CD4-positive, alpha-beta T cell treated with Interleukin-21 for 1 hour (primary cell): ENCODE measurements around the gene GPC3.
A peak's percentile ranks its signal among the peaks of the same experiment; 100 is the strongest.
"Not testable (repeated sequence)": the region's sequence is repeated elsewhere in the genome, so short reads cannot be mapped to it uniquely, and the experiment has no call there.

ENCODE experiments used
- DNase-seq: peaks from one replicate; pipeline ENCODE4 v3.0.0-alpha.2; 2020

Gene GPC3

GRCh38 chrX:133836561-133836960 is 148.8 kb downstream of the GPC3 start:
- DNase-seq: no peak

DNA sequence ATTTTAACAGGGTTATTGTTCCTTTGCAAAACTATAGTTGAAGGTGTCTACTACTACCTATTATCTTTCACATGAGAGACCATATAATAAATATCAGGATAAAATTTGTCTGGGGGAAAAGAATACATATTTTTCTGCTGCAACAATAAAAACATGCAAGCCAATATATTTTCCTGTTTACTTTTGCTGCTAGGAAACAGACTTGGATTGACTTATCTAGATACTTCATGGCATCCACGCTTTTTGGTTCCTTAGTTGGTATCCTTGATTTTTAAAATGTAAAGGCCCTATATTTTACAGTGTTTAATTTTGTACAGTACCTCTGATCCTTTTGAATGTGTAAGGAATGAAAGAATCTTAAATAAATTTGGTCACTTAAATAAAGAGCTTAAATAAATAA is 150.6 kb downstream of the GPC3 start:
- DNase-seq: no peak

DNA sequence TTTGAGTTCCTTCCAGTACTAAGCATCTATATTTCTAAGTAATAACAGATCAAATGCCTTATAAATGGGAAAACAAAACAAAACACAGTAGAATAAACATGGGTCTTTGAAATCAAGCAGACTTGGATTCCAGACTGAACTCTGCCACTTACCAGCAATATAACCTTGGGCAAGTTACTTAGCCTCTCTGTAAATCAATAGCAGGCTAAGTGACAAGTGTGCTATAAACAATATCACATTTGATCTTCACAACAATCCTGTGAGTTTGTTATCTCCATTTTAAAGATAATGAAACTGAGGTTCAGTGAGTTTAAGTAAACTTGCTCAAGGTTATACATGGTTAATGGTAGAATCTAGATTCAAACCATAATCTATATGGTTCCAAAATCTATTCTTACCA is 165.8 kb downstream of the GPC3 start:
- DNase-seq: no peak

DNA sequence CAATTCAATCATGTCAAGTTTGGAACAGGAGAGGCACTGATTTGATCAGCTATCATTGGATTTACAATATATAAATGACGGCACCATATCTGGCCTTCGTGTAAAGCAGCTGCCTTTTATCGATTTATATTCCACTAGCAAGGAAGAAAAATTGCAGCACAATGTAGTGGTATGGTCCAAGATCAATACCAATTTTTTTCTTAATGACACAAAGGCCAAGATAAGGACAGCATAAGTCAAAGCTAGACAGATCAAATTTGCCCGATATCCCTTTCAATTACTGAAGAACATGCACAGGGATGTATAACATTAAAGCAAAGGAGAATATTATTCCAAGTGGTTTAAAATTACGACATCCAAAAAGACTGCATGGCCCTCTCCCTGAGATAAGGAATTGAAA is 167.4 kb downstream of the GPC3 start:
- DNase-seq: no peak

DNA sequence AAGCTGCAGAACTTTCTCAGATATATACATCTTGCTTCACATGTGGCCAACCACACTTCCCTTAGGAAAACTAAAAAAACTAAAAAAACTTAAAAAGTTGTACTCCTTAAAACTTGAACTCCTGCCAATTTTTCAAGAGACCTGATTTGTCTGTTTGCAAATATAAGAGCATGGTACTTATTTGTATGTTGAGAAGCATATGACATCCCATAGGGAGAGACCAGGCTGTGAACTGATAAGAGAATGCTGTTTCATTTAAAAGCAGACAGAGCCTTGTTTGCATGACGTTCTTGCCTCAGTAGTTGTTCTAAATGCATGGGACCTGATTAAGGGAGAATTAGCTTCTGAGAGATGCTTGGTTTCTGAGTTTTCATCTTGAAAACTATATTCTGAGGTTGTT is 169.9 kb downstream of the GPC3 start:
- DNase-seq: no peak

- DNase-seq: no peak
Observed at GRCh38 chrX:133813971-133814370, 171.4 kb downstream of the GPC3 start.

- no peak for DNase-seq
Observed at GRCh38 chrX:133812402-133812801, 173.0 kb downstream of the GPC3 start.

DNA sequence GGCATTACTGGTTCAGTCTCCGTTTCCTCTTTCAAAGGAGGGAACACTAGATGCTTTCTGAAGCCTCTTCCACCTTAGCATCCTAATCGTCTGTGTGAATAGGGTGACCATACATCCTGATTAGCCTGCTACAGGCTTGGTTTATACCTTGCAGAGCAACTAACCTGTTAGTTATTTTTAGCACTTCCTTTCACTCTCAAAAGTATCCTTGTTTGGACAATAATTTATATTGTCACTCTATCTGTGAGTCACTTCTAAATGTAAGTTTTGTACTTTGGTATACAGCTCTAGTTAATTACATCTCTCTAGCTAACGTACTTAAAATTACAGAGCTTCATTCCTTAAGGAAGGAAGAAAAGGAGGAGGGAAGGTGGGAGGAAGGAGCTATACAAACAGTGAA is 174.5 kb downstream of the GPC3 start:
- no peak for DNase-seq

GRCh38 chrX:133804072-133804471 is 181.3 kb downstream of the GPC3 start:
- DNase-seq: no peak

DNA sequence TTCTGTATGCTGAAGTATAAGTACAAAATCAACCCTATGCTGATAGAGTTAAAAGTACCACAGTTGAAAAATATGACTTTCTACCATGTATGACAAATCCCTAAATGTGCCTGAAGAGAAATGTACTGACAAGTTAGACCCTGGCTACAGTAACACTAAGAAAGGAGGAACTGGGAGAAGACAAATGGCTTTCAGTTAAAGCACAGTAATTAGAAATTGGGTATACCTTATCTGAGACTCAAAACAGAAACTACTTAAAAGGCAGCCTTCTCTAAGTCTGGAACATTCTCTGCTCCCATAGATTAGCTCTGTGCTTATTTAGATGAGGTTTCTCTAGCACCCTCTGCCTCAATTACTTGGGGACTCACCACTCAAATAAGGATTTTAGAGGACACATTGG is 189.1 kb downstream of the GPC3 start:
- DNase-seq: no peak

GRCh38 chrX:133794126-133794525 is 191.3 kb downstream of the GPC3 start:
- no peak for DNase-seq

- DNase-seq: no peak
Observed at GRCh38 chrX:133793626-133794025, 191.8 kb downstream of the GPC3 start.

DNA sequence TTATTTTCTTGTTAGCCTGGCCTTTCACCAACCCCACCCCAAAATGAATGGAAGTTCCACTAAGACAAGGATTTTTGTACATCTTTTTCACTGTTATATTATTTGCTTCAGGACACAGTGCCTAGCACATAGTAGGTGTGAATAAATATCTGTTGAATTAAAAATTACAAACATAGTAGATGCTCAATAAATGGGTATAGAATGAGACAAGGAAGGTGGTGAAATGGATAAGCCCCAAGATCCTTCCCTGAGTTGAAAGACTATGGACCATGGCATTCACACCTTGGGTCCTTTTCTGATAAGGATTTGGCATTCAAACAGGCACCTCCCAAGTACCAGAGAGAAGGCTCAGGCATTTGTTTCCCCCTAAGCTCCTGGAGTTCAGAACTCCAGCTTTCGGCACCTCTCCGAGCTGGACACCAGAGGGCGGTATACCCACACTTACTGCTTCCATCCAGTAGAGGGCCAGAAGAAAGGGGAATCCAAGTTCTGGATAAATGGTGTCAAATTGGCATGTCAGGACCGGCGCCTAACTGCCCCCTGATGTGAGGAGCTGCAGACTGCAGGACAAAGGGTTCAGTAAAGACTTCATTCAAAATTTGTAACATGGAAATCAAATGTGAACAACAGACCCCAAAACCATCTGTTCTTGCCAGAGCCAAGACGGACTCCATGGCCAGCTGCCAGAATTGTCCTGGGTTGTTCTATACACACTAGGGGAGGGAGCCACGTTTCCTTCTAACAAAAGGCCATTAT is 193.0 kb downstream of the GPC3 start:
- DNase-seq: peak; percentile 58

DNA sequence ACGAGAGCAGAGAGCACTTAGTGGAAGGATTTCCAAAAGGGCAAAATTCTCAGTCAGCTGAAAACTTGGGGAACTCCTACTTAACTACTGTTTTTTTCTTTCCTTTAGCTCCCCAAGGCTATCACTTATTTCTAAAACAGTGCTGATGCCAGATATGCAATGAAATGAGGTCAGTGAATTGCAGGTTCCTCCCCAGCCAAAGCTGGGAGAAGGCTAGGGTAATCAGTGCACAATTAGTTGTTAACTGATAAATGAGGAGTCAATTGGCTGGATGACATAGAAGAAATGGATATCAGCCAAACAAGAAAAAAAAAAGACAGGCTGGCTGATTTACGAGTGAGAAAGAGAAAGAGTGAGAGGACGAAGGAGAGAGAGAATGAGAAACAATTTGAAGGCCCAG is 195.6 kb downstream of the GPC3 start:
- DNase-seq: no peak

DNA sequence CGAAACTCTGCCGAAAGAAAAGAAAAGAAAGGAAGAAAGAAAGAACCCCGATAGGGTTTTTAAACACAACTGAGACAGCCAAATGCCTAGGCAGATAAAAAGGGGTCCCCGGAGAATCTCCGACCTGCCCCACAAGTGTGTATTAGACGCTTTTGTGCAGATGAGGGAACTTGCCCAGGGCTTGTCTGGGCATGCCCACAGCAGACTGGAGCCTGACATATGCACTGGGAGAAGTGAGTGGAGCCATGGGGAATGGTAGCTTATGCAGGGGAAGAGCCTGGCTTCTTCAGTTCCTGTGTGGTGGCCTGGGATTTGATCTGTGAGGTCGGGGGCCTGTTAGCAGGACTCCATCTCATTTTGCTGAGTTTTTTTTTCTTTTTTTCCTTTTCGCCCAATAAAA is 199.0 kb downstream of the GPC3 start:
- DNase-seq: no peak

DNA sequence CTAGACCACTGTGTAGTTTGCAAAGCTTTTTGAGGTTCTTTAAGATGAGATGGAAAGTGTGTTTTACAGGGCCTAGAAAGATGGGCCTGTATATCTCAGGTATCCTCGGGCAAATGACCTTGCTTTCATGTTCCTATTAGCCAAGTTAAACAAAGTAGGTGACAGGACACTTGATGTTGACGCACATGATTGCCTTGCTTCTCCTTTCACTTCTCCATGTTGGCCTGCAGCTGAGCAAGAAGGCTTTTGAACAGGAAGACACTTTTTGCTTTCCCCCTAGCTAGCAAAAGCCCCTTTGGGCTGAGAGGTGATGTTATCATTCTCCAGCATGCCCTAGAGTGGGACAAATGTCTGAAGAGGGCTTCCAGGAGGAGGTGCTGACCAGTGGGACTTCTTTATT is 202.1 kb downstream of the GPC3 start:
- DNase-seq: no peak

- DNase-seq: no peak
Observed at GRCh38 chrX:133781174-133781573, 204.2 kb downstream of the GPC3 start.

DNA sequence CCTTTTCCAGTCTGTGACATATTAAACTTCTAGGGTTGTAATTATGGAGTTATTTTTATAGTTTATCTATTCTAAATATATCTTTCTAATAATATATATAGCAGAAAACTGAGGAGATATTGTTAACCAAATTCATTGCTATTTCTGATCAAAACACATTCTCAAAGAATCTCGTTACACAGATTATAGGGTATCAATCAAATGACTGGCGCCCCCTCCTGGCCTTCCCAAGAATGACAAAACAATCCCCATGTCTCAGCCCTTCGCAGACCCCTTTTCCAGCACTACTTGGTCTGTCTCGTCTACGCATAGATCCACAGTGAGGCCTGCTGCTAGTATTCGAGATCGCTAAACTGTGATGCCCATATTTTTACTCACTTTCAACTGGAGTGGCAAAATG is 209.3 kb downstream of the GPC3 start:
- peak; percentile 25 for DNase-seq

GRCh38 chrX:133774807-133775206 is 210.6 kb downstream of the GPC3 start:
- no peak for DNase-seq

DNA sequence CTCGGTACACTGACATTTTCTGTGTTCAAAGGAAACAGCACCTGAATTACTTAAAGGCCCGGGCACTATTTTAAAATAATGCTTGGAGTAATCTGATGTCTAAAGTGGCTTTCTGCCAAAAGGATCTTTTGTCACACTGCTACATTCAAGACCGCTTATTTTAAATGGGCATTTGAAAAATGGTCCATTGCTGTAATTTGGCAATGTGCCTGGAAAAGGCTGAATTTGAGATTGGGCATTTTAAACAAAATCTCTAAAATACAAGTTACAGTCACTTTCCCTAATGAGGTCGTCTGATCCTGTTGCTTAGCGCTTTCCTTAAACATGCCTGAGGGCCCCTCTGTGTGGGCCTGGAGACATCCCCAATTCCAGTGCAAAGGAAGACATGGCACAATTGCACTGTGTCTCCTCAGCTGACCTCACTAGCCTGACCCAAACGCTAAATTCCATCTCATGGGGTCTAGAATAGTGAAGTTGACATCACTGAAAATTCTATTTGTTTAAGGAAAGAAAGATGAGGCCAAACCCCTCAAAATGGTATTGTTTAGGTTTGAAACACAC is 214.2 kb downstream of the GPC3 start:
- no peak for DNase-seq

DNA sequence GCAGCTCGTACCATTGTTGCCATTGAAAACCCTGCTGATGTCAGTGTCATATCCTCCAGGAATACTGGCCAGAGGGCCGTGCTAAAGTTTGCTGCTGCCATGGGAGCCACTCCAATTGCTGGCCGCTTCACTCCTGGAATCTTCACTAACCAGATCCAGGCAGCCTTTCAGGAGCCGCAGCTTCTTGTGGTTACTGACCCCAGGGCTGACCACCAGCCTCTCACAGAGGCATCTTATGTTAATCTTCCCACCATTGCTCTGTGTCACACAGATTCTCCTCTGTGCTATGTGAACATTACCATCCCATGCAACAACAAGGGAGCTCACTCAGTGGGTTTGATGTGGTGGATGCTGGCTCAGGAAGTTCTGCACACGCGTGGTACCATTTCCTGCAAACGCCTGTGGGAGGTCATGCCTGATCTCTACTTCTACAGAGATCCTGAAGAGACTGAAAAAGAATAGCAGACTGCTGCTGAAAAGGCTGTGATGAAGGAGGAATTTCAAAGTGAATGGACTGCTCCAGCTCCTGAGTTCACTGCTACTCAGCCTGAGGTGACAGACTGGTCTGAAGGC is 222.3 kb downstream of the GPC3 start:
- DNase-seq: not testable (repeated sequence)

- DNase-seq: no peak
Observed at GRCh38 chrX:133754657-133755056, 230.7 kb downstream of the GPC3 start.

DNA sequence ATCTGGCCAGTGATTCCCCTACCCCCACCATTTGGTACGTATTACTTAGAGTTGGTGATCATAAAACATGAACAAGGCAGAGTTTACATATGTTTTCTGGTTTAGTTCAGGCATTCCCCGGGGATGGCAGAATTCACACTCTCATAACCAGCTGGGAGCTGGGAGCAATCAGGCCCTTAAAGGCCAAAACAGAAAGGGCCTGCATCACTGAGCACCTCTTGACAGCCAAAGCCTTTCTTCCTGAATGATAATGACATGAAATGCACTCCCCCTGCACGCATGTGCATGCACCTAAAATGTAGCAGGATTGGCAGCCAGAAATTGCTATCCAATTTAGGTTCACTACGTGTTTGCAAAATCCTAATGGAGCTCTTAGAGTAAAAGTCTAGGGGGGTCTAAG is 235.4 kb downstream of the GPC3 start:
- DNase-seq: no peak

DNA sequence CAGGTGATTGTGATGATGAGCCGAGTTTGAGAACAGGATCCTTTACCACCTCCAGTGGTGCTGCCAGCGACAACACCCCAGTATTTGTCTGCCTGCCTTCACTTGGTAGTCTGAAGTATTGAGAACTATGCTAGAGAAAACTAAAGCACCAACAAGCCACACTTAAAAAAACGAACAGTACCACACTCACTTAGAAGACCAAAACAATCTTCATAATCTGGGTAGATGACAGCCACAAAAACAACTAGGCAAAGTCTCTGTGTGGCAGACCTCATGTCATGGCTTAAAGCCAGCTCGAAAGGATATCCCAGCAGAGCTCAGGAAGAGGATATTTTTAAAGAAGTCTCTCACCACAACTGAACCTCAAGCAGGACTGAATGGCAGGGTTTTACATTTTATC is 236.0 kb downstream of the GPC3 start:
- peak; percentile 0 for DNase-seq

DNA sequence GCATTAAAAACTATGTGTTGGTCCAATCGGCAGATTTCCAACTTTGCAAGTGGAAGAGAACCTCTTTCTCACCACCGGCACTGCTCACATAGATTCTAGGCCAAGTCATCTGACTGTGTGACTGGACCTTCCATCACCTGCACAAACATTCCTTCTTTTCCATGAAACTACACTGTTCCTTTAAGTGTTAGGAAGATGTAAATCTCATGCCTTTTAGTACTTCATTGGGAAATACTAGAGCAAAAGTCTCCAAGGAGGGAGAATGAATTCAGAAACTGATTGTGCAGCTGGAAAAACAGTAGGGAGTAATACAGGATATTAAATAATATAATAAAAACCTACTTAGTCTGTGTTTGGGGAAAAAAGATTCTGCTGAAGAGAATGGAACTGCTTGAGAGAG is 238.2 kb downstream of the GPC3 start:
- DNase-seq: no peak
